NCI-H2196 (cell line): ENCODE measurements around the gene GDPGP1.
A peak's percentile ranks its signal among the peaks of the same experiment; 100 is the strongest.
"Not testable (repeated sequence)": the region's sequence is repeated elsewhere in the genome, so short reads cannot be mapped to it uniquely, and the experiment has no call there.

Experiments
- DNase-seq: peaks from one replicate; lab custom pipeline; 2025; ENCODE audit not compliant: unreplicated experiment; lab: John Stamatoyannopoulos, UW

GDPGP1 gene

GRCh38 chr15:90259524-90259923 is 25.5 kb downstream of the GDPGP1 start:
- no peak for DNase-seq

GRCh38 chr15:90260731-90261130 is 26.7 kb downstream of the GDPGP1 start:
- not testable (repeated sequence) for DNase-seq

DNA sequence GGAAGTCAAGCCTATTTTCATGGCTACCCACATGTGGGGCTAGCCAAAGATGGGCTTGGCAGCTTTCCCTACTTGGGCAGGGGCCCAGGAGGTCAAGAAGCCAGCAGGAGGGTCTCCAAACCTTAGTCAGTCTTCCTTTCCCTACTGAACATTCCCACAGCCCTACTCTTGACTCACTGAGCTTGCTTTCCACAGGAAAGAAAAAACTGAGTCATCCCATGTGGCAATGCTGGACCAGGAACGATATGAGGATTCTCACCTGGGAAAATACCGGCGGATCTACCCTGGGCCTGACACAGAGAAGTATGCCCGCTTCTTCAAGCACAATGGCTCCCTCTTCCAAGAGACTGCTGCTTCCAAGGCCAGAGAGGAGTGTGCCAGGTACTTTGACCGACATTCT is 27.8 kb downstream of the GDPGP1 start:
- no peak for DNase-seq

- no peak for DNase-seq
These were observed 28.4 kb downstream of the GDPGP1 start for GRCh38 chr15:90262426-90262825.

GRCh38 chr15:90264671-90265070 is 30.7 kb downstream of the GDPGP1 start:
- DNase-seq = no peak

GRCh38 chr15:90265271-90266060 is 31.5 kb downstream of the GDPGP1 start, which contains the start of gene NGRN:
TSS of gene NGRN (plus strand) at chr15:90265672. CDS start at chr15:90265713, 41 bp downstream.
- peak; percentile 72 for DNase-seq

- peak; percentile 11 for DNase-seq
These were observed 32.0 kb downstream of the GDPGP1 start for GRCh38 chr15:90266061-90266431.

GRCh38 chr15:90266485-90266884 is 32.5 kb downstream of the GDPGP1 start:
- DNase-seq = no peak

DNA sequence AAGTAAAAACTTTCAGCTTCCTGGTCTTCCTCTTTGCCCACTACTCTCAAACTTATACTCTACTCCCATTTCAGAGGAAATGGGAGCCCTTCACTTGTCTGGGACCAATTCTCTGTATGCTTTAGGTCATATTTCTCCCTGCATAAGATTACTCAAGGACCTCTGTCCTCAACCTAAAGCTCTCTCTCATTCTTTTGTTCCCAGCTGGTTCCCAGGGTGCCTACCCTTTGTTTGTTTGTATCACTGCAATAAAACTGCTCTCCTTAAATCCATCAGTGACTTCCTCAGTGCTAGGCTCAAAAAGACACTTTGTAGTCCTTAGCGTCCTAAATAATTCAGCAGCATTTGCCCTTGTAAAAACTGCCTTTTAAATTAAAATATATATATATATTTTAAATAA is 34.4 kb downstream of the GDPGP1 start:
- no peak for DNase-seq

- DNase-seq = no peak
These were observed 36.6 kb downstream of the GDPGP1 start for GRCh38 chr15:90270502-90271150.

DNA sequence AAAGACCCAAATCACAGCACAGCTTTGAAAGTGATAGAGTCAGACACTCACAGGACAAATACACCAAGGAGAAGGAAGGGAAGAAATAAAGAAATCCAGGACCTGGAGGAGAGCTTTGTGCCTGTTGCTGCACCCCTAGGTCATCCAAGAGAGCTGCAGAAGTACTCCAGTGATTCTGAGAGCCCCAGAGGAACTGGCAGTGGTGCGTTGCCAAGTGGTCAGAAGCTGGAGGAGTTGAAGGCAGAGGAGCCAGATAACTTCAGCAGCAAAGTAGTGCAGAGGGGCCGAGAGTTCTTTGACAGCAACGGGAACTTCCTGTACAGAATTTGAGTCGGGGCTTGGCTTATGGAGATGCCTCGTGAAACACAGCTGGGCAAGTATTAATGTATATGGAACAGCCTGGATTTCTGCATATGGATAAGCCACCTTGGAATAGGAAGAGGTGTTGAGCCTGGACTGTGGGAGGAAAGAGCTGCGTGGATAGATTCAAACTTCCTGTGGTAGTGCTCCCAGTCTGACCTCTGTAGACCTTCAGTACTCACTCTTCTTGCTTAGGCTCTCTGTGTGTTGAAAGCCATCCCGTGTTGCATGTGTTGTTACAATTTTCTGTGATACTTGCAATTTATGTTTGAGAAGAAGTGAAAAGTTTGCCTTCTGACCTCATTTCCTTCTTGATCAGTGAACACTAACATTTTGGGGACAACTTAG is 37.6 kb downstream of the GDPGP1 start:
- no peak for DNase-seq

DNA sequence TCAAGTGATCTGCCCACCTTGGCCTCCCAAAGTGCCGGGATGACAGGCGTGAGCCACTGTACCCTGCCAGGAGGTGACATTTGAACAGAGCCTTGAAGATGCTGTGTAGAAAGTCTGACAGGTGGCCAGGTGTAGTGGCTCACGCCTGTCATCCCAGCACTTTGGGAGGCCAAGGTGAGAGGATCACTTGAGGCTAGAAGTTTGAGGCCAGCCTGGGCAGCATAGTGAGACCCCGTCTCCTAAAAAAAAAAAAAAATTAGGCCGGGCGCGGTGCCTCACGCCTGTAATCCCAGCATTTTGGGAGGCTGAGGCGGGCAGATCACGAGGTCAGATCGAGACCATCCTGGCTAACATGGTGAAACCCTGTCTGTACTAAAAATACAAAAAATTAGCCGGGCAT is 44.5 kb downstream of the GDPGP1 start:
- not testable (repeated sequence) for DNase-seq

DNA sequence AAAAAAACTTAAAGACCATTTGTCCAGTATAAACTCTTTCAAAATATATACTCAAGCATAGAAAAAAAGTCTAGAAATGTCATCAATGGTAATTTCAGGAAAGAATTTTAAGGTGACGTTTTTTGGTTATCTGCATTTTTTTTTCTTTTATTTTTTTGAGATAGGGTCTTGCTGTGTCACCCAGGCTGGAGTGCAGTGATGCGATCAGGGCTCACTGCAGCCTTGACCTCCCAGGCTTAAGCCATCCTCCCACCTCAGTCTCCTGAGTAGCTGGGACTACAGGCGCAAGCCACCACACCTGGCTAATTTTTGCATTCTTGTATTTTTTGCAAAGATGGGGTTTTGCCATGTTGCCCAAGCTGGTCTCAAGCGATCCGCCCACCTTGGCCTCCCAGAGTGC is 46.7 kb downstream of the GDPGP1 start:
- DNase-seq = not testable (repeated sequence)

DNA sequence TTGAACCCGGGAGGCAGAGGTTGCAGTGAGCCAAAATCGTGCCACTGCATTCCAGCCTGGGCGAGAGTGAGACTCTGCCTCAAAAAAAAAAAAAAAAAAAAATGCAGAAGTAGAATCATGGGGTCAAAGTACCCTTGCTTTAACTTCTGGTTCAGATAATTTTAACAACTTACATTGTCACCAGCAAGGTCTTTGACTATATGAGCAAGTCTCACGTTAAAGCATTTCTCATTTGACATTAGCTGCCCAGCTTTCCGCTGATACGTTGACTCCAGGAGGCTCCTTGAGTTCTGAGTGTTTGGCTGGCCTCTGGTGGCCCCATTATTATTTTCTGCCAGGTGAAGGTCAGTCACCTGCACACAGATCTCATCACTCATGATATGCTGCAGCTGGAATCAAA is 47.6 kb downstream of the GDPGP1 start:
- DNase-seq = not testable (repeated sequence)

GRCh38 chr15:90286678-90287077 is 52.7 kb downstream of the GDPGP1 start:
- DNase-seq = no peak

DNA sequence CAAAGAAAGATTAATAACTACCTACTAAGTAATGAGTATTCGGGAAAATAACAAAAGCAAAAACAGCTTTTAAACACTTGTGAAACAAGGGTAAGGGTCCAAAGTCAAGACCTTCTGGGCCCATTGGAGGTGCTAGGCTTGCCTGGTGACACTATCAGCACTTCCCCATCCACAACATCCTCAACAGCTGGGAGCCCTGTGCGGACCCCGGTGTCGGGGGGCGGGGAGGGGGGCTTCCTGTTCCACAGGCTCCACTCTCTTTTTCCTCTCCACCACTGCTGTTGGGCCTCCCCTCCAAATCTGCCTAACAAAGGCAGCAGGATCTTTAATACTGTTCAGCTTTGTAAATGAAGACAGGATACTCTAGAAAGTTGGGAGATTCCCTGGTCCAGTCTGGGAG is 53.1 kb downstream of the GDPGP1 start:
- DNase-seq = no peak

GRCh38 chr15:90287946-90288345 is 53.9 kb downstream of the GDPGP1 start:
- no peak for DNase-seq

- DNase-seq = peak; percentile 64
These were observed 57.8 kb downstream of the GDPGP1 start for GRCh38 chr15:90291679-90292356.

DNA sequence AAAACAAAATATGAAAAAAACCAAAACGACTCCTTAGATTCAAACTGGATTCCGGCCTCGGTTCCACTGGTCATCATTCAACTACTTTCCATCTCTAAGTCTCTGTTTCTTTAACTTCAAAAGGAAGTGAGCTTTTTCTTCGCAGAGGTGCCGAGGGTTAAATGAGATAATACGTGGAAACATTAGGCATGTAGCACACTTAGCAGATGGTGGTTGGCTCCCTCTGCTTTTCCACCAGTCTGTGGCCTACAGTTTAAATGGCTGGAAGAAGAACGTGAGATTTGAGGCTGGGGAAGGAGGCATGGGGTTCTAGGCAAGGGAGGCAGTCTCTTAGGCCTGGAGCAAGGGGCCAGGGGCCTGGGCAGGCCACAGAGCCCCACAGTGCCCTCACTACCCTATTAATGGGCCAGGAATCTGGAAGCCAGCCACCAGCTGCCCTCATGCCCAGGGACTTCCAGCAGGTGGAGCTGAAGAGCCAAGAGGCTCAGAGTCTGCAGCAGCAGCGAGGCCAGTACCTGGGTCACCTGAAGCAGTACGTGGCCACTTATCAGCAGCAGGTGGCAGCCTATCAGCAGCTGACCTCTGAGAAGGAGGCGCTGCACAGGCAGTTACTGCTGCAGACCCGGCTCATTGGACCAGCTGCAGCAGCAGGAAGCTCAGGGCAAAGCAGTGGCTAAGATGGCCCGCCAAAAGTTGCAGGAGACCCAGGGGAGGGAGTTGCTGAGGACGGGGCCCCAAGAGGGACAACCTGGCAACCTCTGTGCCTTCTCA is 59.2 kb downstream of the GDPGP1 start:
- peak; percentile 84 for DNase-seq

DNA sequence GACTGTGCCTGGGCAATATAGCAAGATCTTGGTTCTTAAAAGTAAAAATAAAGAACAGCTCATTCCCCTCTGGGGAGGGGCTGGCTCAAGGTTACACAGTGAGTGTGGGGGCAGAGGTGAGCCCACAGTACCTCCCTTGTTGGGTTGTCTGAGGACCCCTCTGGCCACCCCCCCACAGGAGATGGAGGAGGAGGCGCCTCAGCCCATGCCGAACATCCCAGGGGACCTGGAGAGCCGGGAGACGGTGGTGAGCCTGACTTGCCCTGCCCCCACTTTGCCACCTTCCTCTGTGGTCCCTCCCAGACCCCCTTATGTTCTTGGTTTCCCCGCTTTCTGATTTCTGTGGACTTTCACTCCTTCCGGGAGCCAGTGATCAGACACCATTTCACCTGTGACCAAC is 60.1 kb downstream of the GDPGP1 start:
- no peak for DNase-seq
